H1 (cell line): ENCODE measurements around the gene SMAD6. TPM values are rescaled to one million over a fixed set of nuclear protein-coding genes. Genes with fewer than 3 reads are reported as not detected.
A peak's percentile ranks its signal among the peaks of the same experiment; 100 is the strongest.

Experiments used
- CTCF ChIA-PET: fragments of 300-600 bp; sonication (Branson Sonifier 250); formaldehyde crosslinking; loops from one replicate; lab custom pipeline; 2021; ENCODE audit not compliant: partially characterized antibody; lab: Charles Lee
- POLR2A ChIA-PET: fragments of 300-600 bp; sonication (Branson Sonifier 250); formaldehyde crosslinking; loops from one replicate; lab custom pipeline; 2021; ENCODE audit warnings: inconsistent platforms; ENCODE audit not compliant: partially characterized antibody; lab: Charles Lee
- DNase-seq, 2 experiments: peaks; one replicate each; pipeline versions ENCODE4 v3.0.0 to v3.0.0-alpha.2; 2010 to 2022; ENCODE audit warnings: low spot score in 2 of 2, low read depth in 1 of 2, mixed read lengths in 1 of 2
- FAIRE-seq: peaks from 2 replicates; lab custom pipeline; 2011; peaks lifted over from hg19 to GRCh38; lab: Jason Lieb, UNC
- H2AFZ ChIP-seq: 2 replicates; pipeline ENCODE4 v1.8.1; 2012; ENCODE audit warnings: low read length, inconsistent platforms
- H2AK5ac ChIP-seq: 2 replicates; pipeline ENCODE4 v1.6.1; 2013; ENCODE audit warnings: low read depth, low read length
- H2BK120ac ChIP-seq: replicated peaks from 2 replicates; pipeline ENCODE3; 2013; ENCODE audit warnings: low read depth, low read length, inconsistent platforms
- H2BK12ac ChIP-seq: 2 replicates; pipeline ENCODE4 v1.6.1; 2013; ENCODE audit warnings: low read depth, low read length
- H2BK15ac ChIP-seq: 2 replicates; pipeline ENCODE4 v1.6.1; 2013; ENCODE audit warnings: low read length
- H2BK20ac ChIP-seq: 2 replicates; pipeline ENCODE4 v1.6.1; 2013; ENCODE audit warnings: low read length
- H2BK5ac ChIP-seq: 2 replicates; pipeline ENCODE4 v1.6.1; 2013; ENCODE audit warnings: low read depth, low read length
- H3K14ac ChIP-seq: 2 replicates; pipeline ENCODE4 v1.6.1; 2013; ENCODE audit warnings: inconsistent platforms; ENCODE audit not compliant: insufficient read length
- H3K18ac ChIP-seq: 2 replicates; pipeline ENCODE4 v1.6.1; 2013; ENCODE audit warnings: low read length; ENCODE audit errors: extremely low read depth
- H3K23ac ChIP-seq: 2 replicates; pipeline ENCODE4 v1.6.1; 2013; ENCODE audit warnings: inconsistent platforms; ENCODE audit not compliant: insufficient read length
- H3K23me2 ChIP-seq: 2 replicates; pipeline ENCODE4 v1.6.1; 2013; ENCODE audit warnings: low read depth, low read length
- H3K27ac ChIP-seq: 2 replicates; pipeline ENCODE4 v1.6.1; 2011; ENCODE audit warnings: low read depth, low read length, inconsistent platforms
- H3K27me3 ChIP-seq, 4 experiments: replicated peaks in 1 of 4; 1 replicate in 1 of 4; 2 replicates in 3 of 4; pipeline versions ENCODE4 v1.6.1 to v1.8.1; 2011 to 2013; ENCODE audit warnings: low read length in 3 of 4, mild to moderate bottlenecking in 3 of 4, inconsistent platforms in 2 of 4, mixed read lengths in 2 of 4, moderate library complexity in 1 of 4; ENCODE audit not compliant: control insufficient read depth in 3 of 4, insufficient read depth in 3 of 4; ENCODE audit errors: extremely low read depth in 1 of 4
- H3K36me3 ChIP-seq, 4 experiments: 2 replicates each; pipeline versions ENCODE4 v1.6.1 to v1.8.1; 2011 to 2013; ENCODE audit warnings: mild to moderate bottlenecking in 4 of 4, low read length in 3 of 4, moderate library complexity in 2 of 4, control low read depth in 1 of 4, inconsistent platforms in 1 of 4; ENCODE audit not compliant: insufficient read depth in 4 of 4, control insufficient read depth in 2 of 4
- H3K4ac ChIP-seq: replicated peaks from 2 replicates; pipeline ENCODE3; 2013; ENCODE audit warnings: low read length, low read depth, mixed read lengths, inconsistent platforms; ENCODE audit not compliant: insufficient read length
- H3K4me1 ChIP-seq, 4 experiments: replicated peaks in 1 of 4; 1 replicate in 1 of 4; 2 replicates in 3 of 4; pipeline versions ENCODE4 v1.6.1 to v1.8.1; 2011 to 2013; ENCODE audit warnings: low read length in 3 of 4, inconsistent platforms in 2 of 4, mixed read lengths in 1 of 4; ENCODE audit not compliant: insufficient read depth in 4 of 4, control insufficient read depth in 3 of 4
- H3K4me2 ChIP-seq, 2 experiments: 2 replicates each; pipeline versions ENCODE4 v1.6.1 to v1.8.1; 2011 to 2013; ENCODE audit warnings: low read depth in 2 of 2, low read length in 2 of 2, control low read depth in 1 of 2, inconsistent platforms in 1 of 2, mild to moderate bottlenecking in 1 of 2; ENCODE audit not compliant: insufficient read depth in 1 of 2
- H3K4me3 ChIP-seq, 4 experiments: fragments of 200-600, 300-600 bp in 1 of 4; sonication (generic), shearing (Covaris generic), sonication (Bioruptor Twin) in 1 of 4; 2 replicates each; pipeline versions ENCODE4 v1.5.1 to v1.8.1; 2011 to 2016; ENCODE audit warnings: low read length in 4 of 4, low read depth in 3 of 4, control low read depth in 2 of 4, inconsistent platforms in 2 of 4, mild to moderate bottlenecking in 2 of 4, mixed read lengths in 1 of 4, moderate library complexity in 1 of 4; ENCODE audit not compliant: insufficient read depth in 2 of 4; ENCODE audit errors: extremely low read depth in 1 of 4
- H3K56ac ChIP-seq: replicated peaks from 2 replicates; pipeline ENCODE3; 2013; ENCODE audit warnings: low read depth, mild to moderate bottlenecking, mixed read lengths, low read length, inconsistent platforms; ENCODE audit not compliant: insufficient read length
- H3K79me1 ChIP-seq: 2 replicates; pipeline ENCODE4 v1.6.1; 2013; ENCODE audit warnings: low read depth, low read length, control low read depth
- H3K79me2 ChIP-seq, 2 experiments: 2 replicates each; pipeline versions ENCODE4 v1.6.1 to v1.8.1; 2012 to 2013; ENCODE audit warnings: low read length in 2 of 2, mild to moderate bottlenecking in 2 of 2, inconsistent platforms in 1 of 2; ENCODE audit not compliant: insufficient read depth in 2 of 2, control insufficient read depth in 1 of 2
- H3K9ac ChIP-seq, 4 experiments: replicated peaks in 1 of 4; 1 replicate in 1 of 4; 2 replicates in 3 of 4; pipeline versions ENCODE4 v1.6.1 to v1.8.1; 2011 to 2013; ENCODE audit warnings: low read depth in 3 of 4, low read length in 3 of 4, control low read depth in 2 of 4, mild to moderate bottlenecking in 2 of 4, moderate library complexity in 2 of 4, inconsistent platforms in 1 of 4; ENCODE audit errors: extremely low read depth in 1 of 4
- H3K9me3 ChIP-seq, 2 experiments: 2 replicates each; pipeline versions ENCODE4 v1.6.1 to v1.8.1; 2012 to 2013; ENCODE audit warnings: mild to moderate bottlenecking in 2 of 2, moderate library complexity in 2 of 2, control low read depth in 1 of 2, inconsistent platforms in 1 of 2, low read depth in 1 of 2, low read length in 1 of 2, mixed read lengths in 1 of 2; ENCODE audit not compliant: insufficient read depth in 2 of 2
- H4K20me1 ChIP-seq, 2 experiments: replicated peaks in 1 of 2; 2 replicates each; pipeline versions ENCODE3 to v1.8.1; 2011 to 2013; ENCODE audit warnings: inconsistent platforms in 2 of 2, low read length in 2 of 2, mild to moderate bottlenecking in 1 of 2; ENCODE audit not compliant: insufficient read depth in 2 of 2, control insufficient read depth in 1 of 2
- H4K5ac ChIP-seq: 2 replicates; pipeline ENCODE4 v1.6.1; 2013; ENCODE audit warnings: low read length, low read depth, mixed read lengths, inconsistent platforms; ENCODE audit not compliant: insufficient read length
- H4K8ac ChIP-seq: 2 replicates; pipeline ENCODE4 v1.8.0; 2013; ENCODE audit warnings: mild to moderate bottlenecking, moderate library complexity, low read length, inconsistent platforms; ENCODE audit not compliant: insufficient read depth; ENCODE audit errors: extremely low read depth
- H4K91ac ChIP-seq: replicated peaks from 2 replicates; pipeline ENCODE3; 2013; ENCODE audit warnings: low read length, mixed read lengths, inconsistent platforms; ENCODE audit not compliant: insufficient read length
- KDM1A ChIP-seq: fragments of 200-600, 300-600 bp; sonication (generic); IDR thresholded peaks from 2 replicates; pipeline ENCODE4 v1.7.1; 2016; ENCODE audit warnings: mild to moderate bottlenecking, low read length, borderline replicate concordance
- SUZ12 ChIP-seq: fragments of 200-600 bp; sonication (generic); IDR thresholded peaks from 2 replicates; pipeline ENCODE4 v1.6.1; 2012; ENCODE audit warnings: mild to moderate bottlenecking, inconsistent platforms, low read length, moderate library complexity, mixed read lengths
- WGBS, 2 experiments: shearing (Covaris generic) in 1 of 2; methylation state at CpG; one replicate each; pipeline versions ENCODE4 v1.1.6 to v1.1.7; 2013 to 2015; ENCODE audit warnings: low lambda C conversion rate in 2 of 2, mixed read lengths in 2 of 2, inconsistent platforms in 1 of 2, low coverage in 1 of 2, missing lambda C conversion rate in 1 of 2; ENCODE audit not compliant: insufficient replicate concordance in 2 of 2, insufficient coverage in 1 of 2, insufficient read length in 1 of 2; ENCODE audit errors: extremely low coverage in 1 of 2, missing lambda C conversion rate in 1 of 2; 5-methylcytosine and 5-hydroxymethylcytosine counted together
- polyA plus RNA-seq, 7 experiments: library from polyadenylated mRNA; depleted of rRNA in 3 of 7; stranded (reverse) in 5 of 7; unstranded in 2 of 7; fragments of >200 nt in 5 of 7; fragments of 200-250 nt in 2 of 7; gene quantifications; 1 replicate in 5 of 7; 2 replicates in 1 of 7; 4 replicates in 1 of 7; pipeline versions ENCODE4 v1.2.1 to v1.2.3, GENCODE V29; 2011 to 2013; ENCODE audit warnings: missing spikeins in 2 of 7, mixed read lengths in 2 of 7
- total RNA-seq: library from RNA; stranded (reverse); fragmentation: NEBNext Ultra II Directional; extraction: Animal tissue kit (Norgen Biotek cat#: 25700); gene quantifications from 2 replicates; pipeline ENCODE4 v1.2.1, GENCODE V29; 2021
- TF ChIP-seq, protein P1 (sequence below), 3 experiments: IDR thresholded peaks; 1 replicate in 2 of 3; 2 replicates in 1 of 3; pipeline versions ENCODE4 v1.5.1 to v1.6.1; 2011; ENCODE audit warnings: low read length in 3 of 3, mild to moderate bottlenecking in 3 of 3, inconsistent platforms in 2 of 3, low read depth in 1 of 3, moderate library complexity in 1 of 3; ENCODE audit not compliant: insufficient read depth in 1 of 3; ENCODE audit errors: control extremely low read depth in 1 of 3

Gene SMAD6
- total and polyA plus RNA-seq, 2 of the 8 experiments (the other 6 are each of a cell fraction or from before 2014, with no cell fraction given) = 1.8 to 7.0 TPM

DNA sequence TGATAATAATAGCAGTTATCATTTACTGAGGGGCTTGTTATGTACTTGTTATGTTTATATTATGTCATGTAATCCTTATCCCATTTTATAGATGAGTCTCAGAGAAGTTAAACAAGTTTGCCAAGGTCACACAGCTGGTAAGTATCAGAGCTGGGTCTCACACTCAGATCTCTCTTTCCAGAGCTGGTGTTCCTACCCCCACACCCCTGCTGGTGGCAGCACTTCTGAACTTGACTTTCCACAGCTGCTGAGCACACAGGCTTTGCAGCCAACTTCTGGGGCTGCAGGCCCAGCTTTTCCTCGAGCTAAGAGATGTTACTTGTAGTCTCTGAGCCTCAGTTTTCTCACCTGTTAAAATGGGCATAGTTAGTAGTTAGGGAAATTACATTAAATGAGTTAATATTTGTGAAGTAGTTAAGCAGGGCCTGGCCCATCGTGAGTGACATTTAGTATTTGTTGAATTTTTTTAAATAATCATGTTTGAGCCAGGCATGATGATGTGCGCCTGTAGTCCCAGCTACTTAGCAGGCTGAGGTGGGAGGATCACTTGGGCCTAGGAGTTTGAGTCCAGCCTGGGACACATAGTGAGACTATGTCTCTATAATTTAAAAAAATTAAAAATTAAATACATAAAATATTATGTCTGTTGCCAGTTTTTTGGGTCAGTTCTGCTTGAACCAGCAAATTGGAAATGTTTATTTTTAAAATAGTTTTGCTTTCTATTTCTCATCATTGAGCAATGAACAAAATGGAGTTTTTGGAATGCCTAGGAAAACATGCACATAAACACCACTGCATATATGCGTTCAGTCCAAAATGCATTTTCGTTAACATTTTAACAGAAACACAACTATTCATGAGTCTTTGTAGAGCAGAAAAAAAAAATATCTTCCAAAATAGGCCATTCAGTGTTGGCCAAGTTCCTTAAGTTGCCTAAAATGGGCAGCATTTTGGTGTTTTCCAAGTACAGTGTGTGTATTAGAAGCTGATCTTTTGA is 87.3 kb downstream of the SMAD6 start:
- Histone ChIP-seq H3K4me3 (no peak overlapping the region), H2BK20ac (no peak overlapping the region), H2AK5ac (no peak overlapping the region), H4K5ac (no peak overlapping the region), H3K9ac (no peak overlapping the region), H3K79me1 (no peaks in the 10 kb centered on the region), H3K56ac (no peak overlapping the region), H3K27me3 (no peaks in the 10 kb centered on the region; a peak in 1 of 7 replicates), H4K91ac (no peak overlapping the region), H3K18ac (no peak overlapping the region), H3K23ac (no peak overlapping the region), H3K4me1 (no peaks in the 10 kb centered on the region), H2BK15ac (no peak overlapping the region), H3K36me3 (no peaks in the 10 kb centered on the region), H4K20me1 (no peaks in the 10 kb centered on the region), H4K8ac (no peak overlapping the region), H3K14ac (no peak overlapping the region), H3K9me3 (no peaks in the 10 kb centered on the region), H2BK5ac (no peak overlapping the region), H2BK12ac (no peak overlapping the region), H3K79me2 (no peaks in the 10 kb centered on the region), H2AFZ (no peak overlapping the region), H3K23me2 (no peaks in the 10 kb centered on the region), H3K4me2 (no peak overlapping the region), H3K4ac (no peak overlapping the region), H3K27ac (no peak overlapping the region), H2BK120ac (no peak overlapping the region)
- POLR2A ChIA-PET = interaction anchor here (0.6 to 1.9 kb wide), 4 partner anchors 9 to 96 kb away, joined by 3 to 5 read pairs (median 4); no protein-coding TSS in a partner anchor
- WGBS, 2 experiments = 72% methylated on average over 5 of the region's 5 CpGs; no CpG with 5 or more reads in 1 of the 2 experiments
- no peak for FAIRE-seq
- no peak for DNase-seq
- CTCF ChIA-PET = interaction anchor here (0.6 to 17.8 kb wide), 31 partner anchors 8 to 214 kb away, joined by 3 to 201 read pairs (median 3); partner anchors contain the start of gene SMAD6
- TF ChIP-seq, protein P1, sequence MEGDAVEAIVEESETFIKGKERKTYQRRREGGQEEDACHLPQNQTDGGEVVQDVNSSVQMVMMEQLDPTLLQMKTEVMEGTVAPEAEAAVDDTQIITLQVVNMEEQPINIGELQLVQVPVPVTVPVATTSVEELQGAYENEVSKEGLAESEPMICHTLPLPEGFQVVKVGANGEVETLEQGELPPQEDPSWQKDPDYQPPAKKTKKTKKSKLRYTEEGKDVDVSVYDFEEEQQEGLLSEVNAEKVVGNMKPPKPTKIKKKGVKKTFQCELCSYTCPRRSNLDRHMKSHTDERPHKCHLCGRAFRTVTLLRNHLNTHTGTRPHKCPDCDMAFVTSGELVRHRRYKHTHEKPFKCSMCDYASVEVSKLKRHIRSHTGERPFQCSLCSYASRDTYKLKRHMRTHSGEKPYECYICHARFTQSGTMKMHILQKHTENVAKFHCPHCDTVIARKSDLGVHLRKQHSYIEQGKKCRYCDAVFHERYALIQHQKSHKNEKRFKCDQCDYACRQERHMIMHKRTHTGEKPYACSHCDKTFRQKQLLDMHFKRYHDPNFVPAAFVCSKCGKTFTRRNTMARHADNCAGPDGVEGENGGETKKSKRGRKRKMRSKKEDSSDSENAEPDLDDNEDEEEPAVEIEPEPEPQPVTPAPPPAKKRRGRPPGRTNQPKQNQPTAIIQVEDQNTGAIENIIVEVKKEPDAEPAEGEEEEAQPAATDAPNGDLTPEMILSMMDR (IDR thresholded peaks at IDR 0.05; ENCODE audit: control extremely low read depth in 1 of 3, insufficient read depth in 1 of 3, low read depth in 1 of 3, low read length in 3 of 3) = peak; percentile 56 to 72 (median 68)
- TF ChIP-seq SUZ12 (no peak), KDM1A (0 out of 2 replicates have a peak, but pooled peaks have one; percentile 30)
